HFF-Myc (cell line): ENCODE data around the gene KRTAP10-4.

Experiments
- DNase-seq: peaks from one replicate; pipeline ENCODE4 v3.0.0-alpha.2; 2011; ENCODE audit warnings: low read depth; ENCODE audit errors: extremely low read depth
- H3K4me3 ChIP-seq: replicated peaks from 2 replicates; pipeline ENCODE4 v1.5.1; 2011; ENCODE audit warnings: low read depth, mild to moderate bottlenecking, control low read depth, low read length
- TF ChIP-seq, protein P1 (sequence below): IDR thresholded peaks from 2 replicates; pipeline ENCODE4 v1.5.1; 2012; ENCODE audit warnings: mild to moderate bottlenecking, low read depth, low read length, control low read depth; ENCODE audit errors: missing control alignments

The KRTAP10-4 gene

DNA sequence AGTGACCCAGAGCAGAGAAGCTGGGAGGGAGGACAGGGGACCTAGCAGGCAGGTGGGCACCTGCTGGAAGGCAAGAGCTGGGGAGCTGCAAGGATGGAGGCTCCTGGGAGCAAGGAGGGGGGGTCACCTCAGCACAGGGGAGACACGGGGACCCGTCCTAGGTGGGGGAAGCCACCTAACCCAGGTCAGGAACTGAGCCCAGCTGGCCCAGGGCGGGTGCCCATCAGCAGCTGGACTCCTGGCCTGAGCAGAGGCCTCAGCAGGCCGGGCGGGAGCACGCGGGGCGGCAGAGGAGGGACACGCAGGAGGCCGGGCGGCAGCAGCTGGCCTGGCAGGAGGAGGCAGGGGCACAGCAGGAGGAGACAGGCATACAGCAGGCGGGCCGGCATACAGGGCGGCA is 34.5 kb upstream of the KRTAP10-4 start:
- TF ChIP-seq, protein P1, sequence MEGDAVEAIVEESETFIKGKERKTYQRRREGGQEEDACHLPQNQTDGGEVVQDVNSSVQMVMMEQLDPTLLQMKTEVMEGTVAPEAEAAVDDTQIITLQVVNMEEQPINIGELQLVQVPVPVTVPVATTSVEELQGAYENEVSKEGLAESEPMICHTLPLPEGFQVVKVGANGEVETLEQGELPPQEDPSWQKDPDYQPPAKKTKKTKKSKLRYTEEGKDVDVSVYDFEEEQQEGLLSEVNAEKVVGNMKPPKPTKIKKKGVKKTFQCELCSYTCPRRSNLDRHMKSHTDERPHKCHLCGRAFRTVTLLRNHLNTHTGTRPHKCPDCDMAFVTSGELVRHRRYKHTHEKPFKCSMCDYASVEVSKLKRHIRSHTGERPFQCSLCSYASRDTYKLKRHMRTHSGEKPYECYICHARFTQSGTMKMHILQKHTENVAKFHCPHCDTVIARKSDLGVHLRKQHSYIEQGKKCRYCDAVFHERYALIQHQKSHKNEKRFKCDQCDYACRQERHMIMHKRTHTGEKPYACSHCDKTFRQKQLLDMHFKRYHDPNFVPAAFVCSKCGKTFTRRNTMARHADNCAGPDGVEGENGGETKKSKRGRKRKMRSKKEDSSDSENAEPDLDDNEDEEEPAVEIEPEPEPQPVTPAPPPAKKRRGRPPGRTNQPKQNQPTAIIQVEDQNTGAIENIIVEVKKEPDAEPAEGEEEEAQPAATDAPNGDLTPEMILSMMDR: no peak
- DNase-seq: no peak
- H3K4me3 ChIP-seq: no peak overlapping the region

DNA sequence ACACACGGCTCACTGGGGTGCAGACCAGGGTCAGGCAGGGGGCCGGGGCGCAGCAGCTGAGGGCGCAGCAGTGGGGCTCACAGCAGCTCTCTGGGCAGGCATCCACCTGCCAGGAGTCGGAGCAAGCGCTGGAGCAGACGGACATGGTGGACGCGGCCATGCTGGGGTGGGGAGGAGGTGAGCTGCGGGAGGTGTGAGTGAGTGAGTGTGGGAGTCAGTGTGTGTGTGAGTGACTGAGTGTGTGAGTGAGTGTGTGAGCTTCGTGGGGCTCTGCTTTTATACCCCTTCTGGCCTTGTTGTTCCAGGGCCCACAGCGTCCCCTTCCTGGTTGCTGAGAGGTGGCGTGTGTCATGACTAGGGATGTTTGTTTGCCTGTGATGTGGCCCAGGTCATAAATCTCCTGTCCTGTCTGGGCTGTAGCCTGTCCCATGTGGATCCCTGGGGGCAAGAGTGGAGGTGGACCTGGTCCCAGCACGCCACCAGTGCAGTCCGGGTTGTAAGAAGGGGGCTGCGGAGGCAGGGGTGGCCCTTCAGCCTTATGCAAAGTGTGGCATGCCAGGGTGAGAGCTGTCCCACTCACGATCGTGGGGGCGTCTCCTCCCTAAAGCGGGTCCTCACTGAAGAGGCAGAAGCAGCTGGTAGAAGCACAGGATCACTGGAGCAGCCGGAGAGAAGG is 33.4 kb upstream of the KRTAP10-4 start, which contains the start of gene KRTAP10-1:
Gene KRTAP10-1 (minus strand): TSS at position 205 of the 676 bp plus-strand sequence. CDS start 45 bp downstream, at position 160.
- TF ChIP-seq, protein P1: no peak
- DNase-seq: no peak
- H3K4me3 ChIP-seq: no peak within 1 kb of the TSS

DNA sequence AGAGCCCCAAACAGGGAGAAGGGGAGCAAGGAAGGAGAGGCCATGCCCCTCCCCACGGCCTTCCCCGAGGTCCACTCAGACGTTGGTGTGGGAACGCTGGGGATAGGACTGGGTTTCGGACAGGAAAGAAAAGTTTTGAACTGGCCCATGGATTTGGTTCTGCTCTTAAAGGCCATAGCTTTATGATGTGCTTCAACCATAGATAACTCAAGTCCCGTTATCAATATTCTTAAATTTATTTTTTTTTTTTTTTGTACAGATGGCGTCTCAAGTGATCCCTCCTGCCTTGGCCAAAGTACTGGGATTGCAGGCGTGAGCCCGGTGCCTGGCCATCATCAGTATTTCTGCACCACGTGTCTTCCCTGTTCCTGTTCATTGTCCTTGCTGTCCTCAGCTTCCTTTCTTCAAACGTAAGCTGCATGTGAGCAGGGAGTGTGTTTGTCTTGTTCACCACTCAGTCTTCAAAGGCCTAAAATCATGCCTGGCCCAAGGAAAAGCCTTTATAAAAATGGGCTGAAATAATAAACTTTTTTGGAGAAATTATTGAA is 32.7 kb upstream of the KRTAP10-4 start:
- TF ChIP-seq, protein P1: no peak

DNA sequence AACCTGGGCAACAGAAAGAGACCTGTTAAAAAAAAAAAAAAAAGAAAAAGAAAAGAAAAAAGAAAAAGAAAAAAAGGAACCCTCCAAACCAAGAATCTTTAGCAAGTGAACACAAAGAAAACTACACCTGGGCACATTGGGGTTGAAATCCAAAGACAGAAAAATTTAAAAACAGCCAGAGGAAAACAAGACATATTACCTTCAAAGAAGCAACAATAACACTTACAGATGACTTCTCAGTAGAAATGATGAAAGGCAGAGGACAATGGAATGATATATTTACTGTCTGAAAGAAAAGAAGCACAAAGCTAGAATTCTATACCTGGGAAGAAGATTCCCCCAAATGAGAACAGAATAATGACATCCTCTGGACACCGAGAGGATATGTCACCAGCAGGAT is 30.8 kb upstream of the KRTAP10-4 start:
- no peak overlapping the region for H3K4me3 ChIP-seq
- no peak for DNase-seq
- TF ChIP-seq, protein P1: no peak

More for the DNA sequence above, 32.7 kb upstream of the KRTAP10-4 start:
- no peak overlapping the region for H3K4me3 ChIP-seq
- no peak for DNase-seq

DNA sequence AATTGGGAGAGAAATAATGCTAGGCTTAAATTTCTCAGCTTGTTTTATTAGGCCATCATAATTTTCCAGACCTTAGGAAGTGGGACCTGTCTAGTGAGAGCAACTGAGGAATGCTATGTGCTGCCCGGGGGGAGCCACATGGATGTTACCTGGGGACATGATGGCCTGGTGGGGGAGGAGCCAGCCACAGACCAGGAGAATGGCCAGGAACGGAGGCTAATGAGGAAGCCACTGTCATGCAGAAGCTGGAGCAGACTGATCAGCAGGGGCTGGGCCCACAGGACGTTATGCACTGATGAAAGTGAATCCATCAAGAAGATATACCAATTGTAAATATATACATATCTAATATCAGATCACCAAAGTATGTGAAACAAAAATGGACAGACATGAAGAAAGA is 29.0 kb upstream of the KRTAP10-4 start:
- no peak overlapping the region for H3K4me3 ChIP-seq
- TF ChIP-seq, protein P1: no peak
- DNase-seq: no peak

DNA sequence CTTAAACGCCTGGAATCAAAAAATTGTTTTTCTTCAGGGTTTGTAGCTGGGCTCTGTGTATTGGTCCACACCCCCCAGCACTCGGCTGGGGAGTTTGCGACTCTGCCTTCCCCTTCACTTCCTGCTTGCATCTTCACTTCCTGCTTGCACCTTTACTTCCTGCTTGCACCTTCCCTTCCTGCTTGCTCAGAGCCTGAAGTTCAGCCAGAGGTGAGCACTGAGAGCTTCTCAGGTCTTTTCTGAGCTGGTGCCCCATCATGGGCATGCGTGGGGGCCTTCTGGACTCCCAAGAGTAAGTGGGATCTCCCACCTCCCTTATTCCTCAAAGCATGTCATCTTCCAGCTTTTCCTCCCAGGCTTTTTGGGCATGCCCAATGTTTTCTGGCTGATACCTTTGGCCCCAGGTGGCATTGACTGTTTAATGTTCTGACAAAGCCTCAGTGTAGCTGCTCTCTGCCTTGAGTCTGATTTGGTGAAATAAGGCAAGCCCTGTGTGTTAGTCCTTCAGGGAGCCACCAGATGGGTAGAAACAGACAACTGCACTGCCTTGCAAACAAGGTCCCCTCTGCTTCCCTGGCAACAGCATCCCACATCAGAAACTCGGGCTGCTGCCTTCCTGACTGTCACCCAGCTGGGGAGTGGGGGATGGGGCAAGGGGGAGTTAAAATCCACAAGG is 25.7 kb upstream of the KRTAP10-4 start:
- no peak for DNase-seq

More for the DNA sequence above, 25.7 kb upstream of the KRTAP10-4 start:
- TF ChIP-seq, protein P1: no peak
- H3K4me3 ChIP-seq: no peak overlapping the region
